Measurements from ENCODE around the gene NRG3. TPM values are rescaled to one million over a fixed set of nuclear protein-coding genes. Genes with fewer than 3 reads are reported as not detected.

Gene NRG3
- total and polyA plus RNA-seq, 9 donors: 0.04 to 4.5 (median 0.15) TPM; not detected in 2

DNA sequence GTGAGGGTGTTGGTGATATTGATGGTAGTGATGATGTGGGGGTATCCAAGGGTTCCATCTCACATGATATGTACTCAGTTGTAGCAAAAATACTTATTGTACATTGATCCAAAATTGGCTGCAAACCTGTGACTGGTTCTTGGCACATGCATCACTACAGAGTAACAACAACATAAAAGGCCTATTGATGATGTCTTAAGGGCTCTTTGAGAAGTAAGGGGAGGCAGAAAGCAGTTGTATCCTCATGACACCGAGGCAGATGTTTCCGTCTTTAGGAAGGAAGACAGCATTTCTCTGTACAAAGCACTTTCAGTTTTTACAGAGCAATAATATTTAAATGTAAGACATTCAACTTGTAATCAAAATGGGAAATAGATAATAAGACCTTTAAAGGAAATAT lies 34.5 kb downstream of the NRG3 start:
- TF ChIP-seq EP300 (IDR thresholded peaks at IDR 0.05) (no peak), POLR2A (IDR thresholded peaks at IDR 0.05) (no peak), CTCF (IDR thresholded peaks at IDR 0.05) (no peak)
- Histone ChIP-seq H3K27me3 (no peaks in the 10 kb centered on the region), H3K9me3 (no peaks in the 10 kb centered on the region), H3K4me3 (no peak overlapping the region), H3K36me3 (no peaks in the 10 kb centered on the region), H3K4me1 (ENCODE audit: insufficient read depth) (no peaks in the 10 kb centered on the region), H3K27ac (no peak overlapping the region)
- intact Hi-C loops (cut with DNase I): no loop called here
- 85 to 90% (median 89%) methylated on average over 2 of the region's 2 CpGs for WGBS, 3 donors
- no peak for DNase-seq

DNA sequence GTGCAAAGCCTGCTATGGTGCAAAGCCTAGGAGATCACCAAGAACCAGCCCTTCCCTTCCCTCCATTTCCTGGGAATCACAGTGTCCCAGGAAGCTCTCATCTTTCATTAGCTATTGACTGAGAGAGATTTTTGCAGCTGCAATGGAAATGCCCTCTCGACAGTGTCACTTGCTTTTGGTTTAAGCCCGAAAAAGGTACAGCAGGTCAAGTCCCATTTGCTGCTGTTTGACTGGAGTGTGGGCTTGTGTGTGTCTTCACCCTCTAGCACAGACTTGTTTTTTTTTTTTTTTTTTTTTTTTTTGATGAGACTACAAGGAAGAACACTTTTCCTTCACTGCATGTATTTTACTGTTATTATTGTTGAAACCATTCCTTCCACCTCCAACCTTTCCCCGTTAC lies 36.3 kb downstream of the NRG3 start:
- WGBS, 3 donors: 72 to 91% (median 82%) methylated on average over 3 of the region's 3 CpGs
- DNase-seq: no peak
- intact Hi-C loops (cut with DNase I): no loop called here
- Histone ChIP-seq H3K9me3 (no peaks in the 10 kb centered on the region), H3K36me3 (no peaks in the 10 kb centered on the region), H3K4me1 (ENCODE audit: insufficient read depth) (no peaks in the 10 kb centered on the region), H3K27ac (no peak overlapping the region), H3K4me3 (no peak overlapping the region), H3K27me3 (no peaks in the 10 kb centered on the region)
- TF ChIP-seq EP300 (IDR thresholded peaks at IDR 0.05) (no peak), CTCF (IDR thresholded peaks at IDR 0.05) (no peak), POLR2A (IDR thresholded peaks at IDR 0.05) (no peak)

GRCh38 chr10:81914736-81915503 lies 39.9 kb downstream of the NRG3 start:
- no peak for DNase-seq
- no peak overlapping the region for H3K4me3 ChIP-seq
- WGBS, 3 donors: 21 to 26% (median 23%) methylated on average over 3 of the region's 3 CpGs
- TF ChIP-seq CTCF (IDR thresholded peaks at IDR 0.05): no peak
- TF ChIP-seq POLR2A (IDR thresholded peaks at IDR 0.05): no peak
- TF ChIP-seq EP300 (IDR thresholded peaks at IDR 0.05): no peak
- no peak overlapping the region for H3K27ac ChIP-seq
- no peaks in the 10 kb centered on the region for H3K4me1 ChIP-seq (ENCODE audit: insufficient read depth)
- H3K9me3 ChIP-seq: no peaks in the 10 kb centered on the region
- no peaks in the 10 kb centered on the region for H3K36me3 ChIP-seq
- intact Hi-C loops (cut with DNase I): no loop called here
- H3K27me3 ChIP-seq: no peaks in the 10 kb centered on the region

- no peak for DNase-seq
- intact Hi-C loops (cut with DNase I): no loop called here
- Histone ChIP-seq H3K27me3 (no peaks in the 10 kb centered on the region), H3K4me3 (no peak overlapping the region), H3K4me1 (ENCODE audit: insufficient read depth) (no peaks in the 10 kb centered on the region), H3K36me3 (no peaks in the 10 kb centered on the region), H3K27ac (no peak overlapping the region), H3K9me3 (no peaks in the 10 kb centered on the region)
- TF ChIP-seq CTCF (IDR thresholded peaks at IDR 0.05) (no peak), EP300 (IDR thresholded peaks at IDR 0.05) (no peak), POLR2A (IDR thresholded peaks at IDR 0.05) (no peak)
- 12 to 26% (median 16%) methylated on average over 2 of the region's 2 CpGs for WGBS, 3 donors
These were observed 40.5 kb downstream of the NRG3 start for GRCh38 chr10:81915504-81915897.

Measured in ovary (tissue), 9 donors.